Subcutaneous adipose tissue (tissue), 4 donors: ENCODE results near the gene KIF3B. TPM values are rescaled to one million over a fixed set of nuclear protein-coding genes. Genes with fewer than 3 reads are reported as not detected.

Experiments used
- total RNA-seq, 4 donors: library from RNA; depleted of rRNA; stranded (reverse); fragments of >200 nt; gene quantifications; one replicate each; pipeline ENCODE4 v1.1.0, GENCODE V29; 2016
- TF ChIP-seq, protein P1 (sequence below): fragments of 450-650 bp; IDR thresholded peaks from one replicate; pipeline ENCODE4 v1.5.1; 2016; ENCODE audit warnings: low read depth, mild to moderate bottlenecking, control low read depth, antibody characterized with exemption, moderate library complexity

Gene KIF3B
- total RNA-seq, 4 donors from 2014 or later: 17.7 to 23.8 (median 21.2) TPM

DNA sequence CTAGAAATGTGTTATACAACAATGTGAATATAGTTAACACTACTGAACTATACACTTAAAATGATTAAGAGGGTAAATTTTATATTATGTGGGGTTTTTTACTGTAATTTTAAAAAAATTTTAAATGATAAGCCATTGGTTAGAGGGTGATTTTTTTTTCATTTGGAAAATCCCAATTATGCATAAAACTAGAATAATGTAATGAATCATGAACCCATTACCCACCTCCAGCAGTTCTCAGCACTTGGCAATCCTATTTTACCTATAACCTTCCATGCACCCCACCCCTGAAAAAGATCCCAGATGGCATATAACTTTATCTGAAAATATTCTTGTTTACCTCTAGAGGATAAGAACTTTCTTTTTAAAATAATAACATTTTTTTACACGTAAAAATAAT is 13.7 kb downstream of the KIF3B start:
- TF ChIP-seq, protein P1, sequence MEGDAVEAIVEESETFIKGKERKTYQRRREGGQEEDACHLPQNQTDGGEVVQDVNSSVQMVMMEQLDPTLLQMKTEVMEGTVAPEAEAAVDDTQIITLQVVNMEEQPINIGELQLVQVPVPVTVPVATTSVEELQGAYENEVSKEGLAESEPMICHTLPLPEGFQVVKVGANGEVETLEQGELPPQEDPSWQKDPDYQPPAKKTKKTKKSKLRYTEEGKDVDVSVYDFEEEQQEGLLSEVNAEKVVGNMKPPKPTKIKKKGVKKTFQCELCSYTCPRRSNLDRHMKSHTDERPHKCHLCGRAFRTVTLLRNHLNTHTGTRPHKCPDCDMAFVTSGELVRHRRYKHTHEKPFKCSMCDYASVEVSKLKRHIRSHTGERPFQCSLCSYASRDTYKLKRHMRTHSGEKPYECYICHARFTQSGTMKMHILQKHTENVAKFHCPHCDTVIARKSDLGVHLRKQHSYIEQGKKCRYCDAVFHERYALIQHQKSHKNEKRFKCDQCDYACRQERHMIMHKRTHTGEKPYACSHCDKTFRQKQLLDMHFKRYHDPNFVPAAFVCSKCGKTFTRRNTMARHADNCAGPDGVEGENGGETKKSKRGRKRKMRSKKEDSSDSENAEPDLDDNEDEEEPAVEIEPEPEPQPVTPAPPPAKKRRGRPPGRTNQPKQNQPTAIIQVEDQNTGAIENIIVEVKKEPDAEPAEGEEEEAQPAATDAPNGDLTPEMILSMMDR: no peak

DNA sequence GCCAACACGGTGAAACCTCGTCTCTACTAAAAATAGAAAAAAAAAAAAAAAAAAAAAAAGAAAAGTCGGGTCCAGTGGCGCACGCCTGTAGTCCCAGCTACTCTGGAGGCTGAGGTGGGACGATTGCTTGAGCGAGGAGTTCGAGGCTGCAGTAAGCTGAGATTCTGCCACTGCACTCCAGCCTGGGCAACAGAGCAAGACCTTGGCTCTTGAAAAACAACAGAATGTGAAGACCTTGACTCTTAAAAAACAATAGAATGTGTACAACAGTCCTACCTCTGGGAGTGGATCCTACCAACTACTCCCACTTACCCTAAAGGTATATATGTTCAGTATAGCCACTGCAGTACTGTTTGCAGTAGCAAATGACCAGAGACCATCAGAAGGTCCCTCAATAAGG is 15.1 kb downstream of the KIF3B start:
- TF ChIP-seq, protein P1: no peak

DNA sequence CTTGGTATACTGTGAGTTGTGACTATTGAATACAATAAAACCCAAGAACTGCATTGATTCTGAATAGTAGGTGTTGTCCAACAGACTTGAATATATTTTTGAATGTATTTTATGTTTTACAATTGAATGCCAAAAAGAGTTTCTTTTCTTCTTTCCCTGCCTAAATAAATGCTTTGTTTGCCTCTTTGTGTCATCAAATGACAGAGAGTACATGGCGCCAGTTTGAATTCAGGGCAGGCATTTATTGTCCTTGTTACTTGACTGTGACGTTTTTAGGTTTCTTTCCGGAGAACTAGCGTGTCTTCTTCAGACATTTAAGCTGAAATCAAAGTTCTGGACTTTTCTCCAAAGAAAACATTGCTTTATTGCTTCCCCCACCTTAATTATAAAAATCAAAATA is 16.6 kb downstream of the KIF3B start:
- TF ChIP-seq, protein P1: no peak

DNA sequence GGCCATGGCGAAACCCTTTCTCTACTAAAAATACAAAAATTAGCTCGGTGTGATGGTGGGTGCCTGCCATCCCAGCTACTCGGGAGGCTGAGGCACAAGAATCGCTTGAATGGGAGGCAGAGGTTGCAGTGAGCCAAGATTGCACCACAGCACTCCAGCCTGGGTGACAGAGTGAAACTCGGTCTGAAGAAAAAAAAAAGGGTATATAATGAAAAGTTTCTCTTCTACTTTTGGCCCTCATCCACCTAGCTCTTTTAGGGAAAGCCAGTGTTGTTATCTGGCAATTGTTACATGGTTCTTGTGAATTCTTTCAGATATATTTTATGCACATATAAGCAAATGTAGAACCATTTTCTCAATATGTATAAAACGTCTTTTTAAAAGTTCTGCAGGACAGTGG is 19.0 kb downstream of the KIF3B start:
- TF ChIP-seq, protein P1: no peak

DNA sequence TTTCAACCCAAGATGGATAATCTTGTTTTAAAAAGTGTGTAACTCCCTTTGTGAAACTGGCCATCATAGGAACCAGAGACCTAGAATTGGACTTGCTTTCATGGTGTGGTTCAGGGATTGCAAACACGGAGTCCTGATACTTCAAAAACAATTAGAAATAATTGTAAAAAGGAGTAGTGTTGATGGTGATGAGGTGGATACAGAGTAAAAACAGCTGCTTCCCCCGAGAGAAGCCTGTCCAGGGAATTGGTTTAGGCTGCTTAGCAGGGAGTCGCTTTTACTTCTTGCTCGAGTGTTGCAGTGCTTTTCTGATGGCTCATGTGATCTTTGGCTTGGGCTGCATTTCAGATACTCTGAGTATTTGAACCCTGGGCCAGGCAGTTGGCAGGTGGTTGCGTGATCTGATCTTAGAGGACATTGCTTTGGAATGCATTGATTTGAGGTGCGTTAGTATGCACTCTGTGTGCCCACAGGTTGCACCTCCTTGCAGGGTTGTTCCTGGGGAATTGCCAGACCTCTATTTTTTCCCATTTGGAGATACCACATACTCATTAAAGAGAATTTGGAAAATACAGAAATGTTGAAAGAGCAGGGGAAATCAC is 19.5 kb downstream of the KIF3B start:
- TF ChIP-seq, protein P1: no peak

DNA sequence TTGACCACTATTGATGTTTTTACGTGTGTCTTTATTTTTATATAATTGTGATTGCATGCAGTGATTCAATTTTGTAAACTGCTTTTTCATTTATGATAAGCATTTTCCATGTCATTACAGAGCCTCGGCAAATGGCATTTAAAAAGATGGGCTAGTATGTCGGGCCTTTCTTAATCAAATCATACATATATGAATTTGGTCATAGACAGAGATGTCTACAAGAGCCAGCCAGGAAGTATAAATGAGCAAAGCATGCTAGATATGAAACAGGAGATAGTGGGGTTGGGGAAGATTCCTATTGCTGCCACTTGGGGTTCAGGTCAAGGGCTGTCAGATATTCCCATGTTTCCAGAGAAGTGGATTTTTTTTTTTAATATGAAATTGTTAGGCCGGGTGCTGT is 20.0 kb downstream of the KIF3B start:
- TF ChIP-seq, protein P1: no peak

DNA sequence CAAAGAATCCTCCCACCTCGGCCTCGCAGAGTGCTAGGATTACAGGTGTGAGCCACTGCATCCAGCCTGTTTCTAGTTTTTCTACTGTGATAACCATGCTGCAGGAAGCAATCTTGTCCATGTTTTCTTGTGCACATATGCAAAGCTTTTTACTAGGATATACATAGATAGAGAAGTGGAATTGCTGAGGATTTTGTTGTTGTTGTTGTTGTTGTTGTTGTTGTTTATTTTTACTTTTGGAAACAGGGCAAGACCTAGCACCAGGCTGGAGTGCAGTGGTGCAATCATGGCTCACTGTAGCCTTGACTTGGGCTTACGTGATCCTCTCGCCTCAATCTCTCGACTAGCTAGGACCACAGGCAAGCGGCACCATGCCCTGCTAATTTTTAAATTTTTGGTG is 23.2 kb downstream of the KIF3B start:
- TF ChIP-seq, protein P1: no peak
